Keratinocyte (primary cell): ENCODE data around the gene FFAR4. TPM values are rescaled to one million over a fixed set of nuclear protein-coding genes. Genes with fewer than 3 reads are reported as not detected.

Source experiments
- DNase-seq: peaks from one replicate; pipeline ENCODE4 v3.0.0-alpha.2; 2011; ENCODE audit warnings: low read depth, missing footprints, low spot score
- FAIRE-seq: peaks from 2 replicates; lab custom pipeline; 2011; peaks lifted over from hg19 to GRCh38; lab: Jason Lieb, UNC
- H2AFZ ChIP-seq: 2 replicates; pipeline ENCODE4 v1.6.0; 2012; ENCODE audit warnings: low read length, control low read depth, inconsistent platforms; ENCODE audit not compliant: control insufficient read depth
- H3K27ac ChIP-seq: 2 replicates; pipeline ENCODE4 v1.5.1; 2011; ENCODE audit warnings: low read length; ENCODE audit not compliant: control insufficient read depth, insufficient read depth
- H3K27me3 ChIP-seq: 3 replicates; pipeline ENCODE4 v1.6.0; 2011; ENCODE audit warnings: low read length; ENCODE audit not compliant: control insufficient read depth, insufficient read depth; ENCODE audit errors: extremely low read depth
- H3K36me3 ChIP-seq, 2 experiments: 2 replicates in 1 of 2; 3 replicates in 1 of 2; pipeline ENCODE4 v1.5.1; 2011; ENCODE audit warnings: low read length in 2 of 2, mild to moderate bottlenecking in 1 of 2; ENCODE audit not compliant: control insufficient read depth in 2 of 2, insufficient read depth in 2 of 2; ENCODE audit errors: extremely low read depth in 1 of 2
- H3K4me1 ChIP-seq: 3 replicates; pipeline ENCODE4 v1.5.1; 2011; ENCODE audit warnings: low read length; ENCODE audit not compliant: control insufficient read depth, insufficient read depth; ENCODE audit errors: extremely low read depth
- H3K4me2 ChIP-seq: 3 replicates; pipeline ENCODE4 v1.6.0; 2011; ENCODE audit warnings: low read depth, low read length; ENCODE audit not compliant: control insufficient read depth, insufficient read depth; ENCODE audit errors: extremely low read depth
- H3K4me3 ChIP-seq, 3 experiments: fragments of 200-600 bp in 1 of 3; sonication (generic) in 1 of 3; 2 replicates in 2 of 3; 3 replicates in 1 of 3; pipeline ENCODE4 v1.5.1; 2011 to 2016; ENCODE audit warnings: low read length in 3 of 3, mild to moderate bottlenecking in 3 of 3, control low read depth in 2 of 3, inconsistent platforms in 1 of 3, low read depth in 1 of 3, mixed read lengths in 1 of 3, mixed run types in 1 of 3, moderate library complexity in 1 of 3; ENCODE audit not compliant: control insufficient read depth in 2 of 3, insufficient read depth in 2 of 3; ENCODE audit errors: extremely low read depth in 1 of 3
- H3K79me2 ChIP-seq: 2 replicates; pipeline ENCODE4 v1.6.0; 2012; ENCODE audit warnings: low read length; ENCODE audit not compliant: control insufficient read depth, insufficient read depth
- H3K9ac ChIP-seq: 3 replicates; pipeline ENCODE4 v1.6.0; 2011; ENCODE audit warnings: low read length; ENCODE audit not compliant: control insufficient read depth, insufficient read depth; ENCODE audit errors: extremely low read depth
- H3K9me1 ChIP-seq: 3 replicates; pipeline ENCODE4 v1.6.0; 2011; ENCODE audit warnings: low read length; ENCODE audit not compliant: control insufficient read depth, insufficient read depth; ENCODE audit errors: extremely low read depth
- H3K9me3 ChIP-seq: 2 replicates; pipeline ENCODE4 v1.5.1; 2012; ENCODE audit warnings: low read depth, low read length; ENCODE audit not compliant: control insufficient read depth
- H4K20me1 ChIP-seq: 3 replicates; pipeline ENCODE4 v1.6.0; 2011; ENCODE audit warnings: low read length; ENCODE audit not compliant: control insufficient read depth, insufficient read depth; ENCODE audit errors: extremely low read depth
- CTCF ChIP-seq, 3 experiments: IDR thresholded peaks in 1 of 3; conservative IDR thresholded peaks in 1 of 3; optimal IDR thresholded peaks in 1 of 3; 2 replicates in 2 of 3; 3 replicates in 1 of 3; pipeline versions ENCODE3 to v1.5.1; 2011; ENCODE audit warnings: low read length in 3 of 3, mild to moderate bottlenecking in 3 of 3, moderate library complexity in 2 of 3, control low read depth in 1 of 3, inconsistent platforms in 1 of 3; ENCODE audit not compliant: insufficient read depth in 2 of 3; ENCODE audit errors: extremely low read depth in 1 of 3
- EZH2 ChIP-seq: IDR thresholded peaks from one replicate; pipeline ENCODE4 v1.6.1; 2012; ENCODE audit warnings: inconsistent platforms, mild to moderate bottlenecking, low read length, moderate library complexity
- dilution Hi-C: fragments of 300-500 bp; cut with MboI; formaldehyde crosslinking; loops from one replicate; pipeline ENCODE4 v1.7.0; 2020; ENCODE audit warnings: low sequenced_read_pairs; ENCODE audit not compliant: extremely low pct_ligation_motif_present
- polyA plus RNA-seq, 5 experiments: library from polyadenylated mRNA; depleted of rRNA in 3 of 5; stranded (reverse) in 3 of 5; stranded (forward) in 1 of 5; unstranded in 1 of 5; fragments of >200 nt; gene quantifications; 1 replicate in 1 of 5; 2 replicates in 3 of 5; 3 replicates in 1 of 5; pipeline versions ENCODE4 v1.2.1 to v1.2.3, GENCODE V29; 2011 to 2012; ENCODE audit warnings: missing spikeins in 2 of 5, low read depth in 1 of 5, low replicate concordance in 1 of 5

Gene FFAR4
- polyA plus RNA-seq, 1 donor (not counting 4 experiments of a cell fraction or from before 2014, with no cell fraction given) = not detected

GRCh38 chr10:93620925-93621324 is 54.5 kb downstream of the FFAR4 start:
- DNase-seq = no peak
- Histone ChIP-seq H3K27me3 (no peaks in the 10 kb centered on the region), H3K36me3 (no peaks in the 10 kb centered on the region), H3K4me3 (no peak overlapping the region), H3K27ac (no peak overlapping the region), H3K9me3 (no peaks in the 10 kb centered on the region), H3K9ac (no peak overlapping the region), H3K79me2 (no peaks in the 10 kb centered on the region), H3K4me1 (no peaks in the 10 kb centered on the region), H4K20me1 (no peaks in the 10 kb centered on the region), H3K9me1 (no peaks in the 10 kb centered on the region), H3K4me2 (no peak overlapping the region), H2AFZ (no peak overlapping the region)
- TF ChIP-seq EZH2 (no peak), CTCF (optimal IDR thresholded peaks at IDR 0.05 in 1 of 3, IDR thresholded peaks at IDR 0.05 in 1 of 3, conservative IDR thresholded peaks at IDR 0.05 in 1 of 3; ENCODE audit: extremely low read depth in 1 of 3, insufficient read depth in 2 of 3, low read length in 3 of 3) (no peak)
- dilution Hi-C loops = no loop called here
- FAIRE-seq = no peak

- Histone ChIP-seq H4K20me1 (no peaks in the 10 kb centered on the region), H3K9me1 (no peaks in the 10 kb centered on the region), H3K4me2 (no peak overlapping the region), H3K36me3 (no peaks in the 10 kb centered on the region), H2AFZ (no peak overlapping the region), H3K27me3 (no peaks in the 10 kb centered on the region), H3K9ac (no peak overlapping the region), H3K4me1 (no peaks in the 10 kb centered on the region), H3K27ac (no peak overlapping the region), H3K9me3 (no peaks in the 10 kb centered on the region), H3K79me2 (no peaks in the 10 kb centered on the region), H3K4me3 (no peak overlapping the region)
- no peak for TF ChIP-seq CTCF (optimal IDR thresholded peaks at IDR 0.05 in 1 of 3, IDR thresholded peaks at IDR 0.05 in 1 of 3, conservative IDR thresholded peaks at IDR 0.05 in 1 of 3; ENCODE audit: extremely low read depth in 1 of 3, insufficient read depth in 2 of 3, low read length in 3 of 3)
- no peak for TF ChIP-seq EZH2
- DNase-seq (no peak), FAIRE-seq (no peak)
- dilution Hi-C loops = no loop called here
Measured at GRCh38 chr10:93622942-93623341, 56.5 kb downstream of the FFAR4 start.
